Liver (tissue), 9 donors: ENCODE measurements around the gene EMD. TPM values are rescaled to one million over a fixed set of nuclear protein-coding genes. Genes with fewer than 3 reads are reported as not detected.

Experiments used
- DNase-seq: peaks from one replicate; pipeline ENCODE4 v3.0.0-alpha.2; 2017; ENCODE audit warnings: low spot score
- H3K27ac ChIP-seq, 2 donors: one replicate each; pipeline ENCODE4 v1.7.0; 2013; ENCODE audit warnings: inconsistent platforms in 2 of 2, low read length in 2 of 2, control low read depth in 1 of 2, low read depth in 1 of 2, mild to moderate bottlenecking in 1 of 2
- H3K27me3 ChIP-seq, 4 donors: one replicate each; pipeline versions ENCODE4 v1.6.1 to v1.7.0; 2013; ENCODE audit warnings: low read length in 3 of 4, inconsistent platforms in 1 of 4, mild to moderate bottlenecking in 1 of 4, moderate library complexity in 1 of 4; ENCODE audit not compliant: control insufficient read depth in 4 of 4, insufficient read depth in 4 of 4
- H3K36me3 ChIP-seq, 4 donors: one replicate each; pipeline versions ENCODE4 v1.6.1 to v1.7.0; 2013; ENCODE audit warnings: low read length in 3 of 4, mild to moderate bottlenecking in 3 of 4, low read depth in 1 of 4, moderate library complexity in 1 of 4; ENCODE audit not compliant: control insufficient read depth in 4 of 4, insufficient read depth in 3 of 4
- H3K4me1 ChIP-seq, 4 donors: one replicate each; pipeline versions ENCODE4 v1.6.1 to v1.7.0; 2013; ENCODE audit warnings: low read length in 3 of 4, mild to moderate bottlenecking in 3 of 4, moderate library complexity in 1 of 4; ENCODE audit not compliant: control insufficient read depth in 4 of 4, insufficient read depth in 4 of 4
- H3K4me3 ChIP-seq, 3 donors: one replicate each; pipeline versions ENCODE4 v1.6.1 to v1.7.0; 2013; ENCODE audit warnings: low read length in 3 of 3, control low read depth in 1 of 3, low read depth in 1 of 3, mild to moderate bottlenecking in 1 of 3
- H3K9ac ChIP-seq, 2 donors: one replicate each; pipeline ENCODE4 v1.7.0; 2013; ENCODE audit warnings: low read length in 2 of 2, mild to moderate bottlenecking in 2 of 2, moderate library complexity in 2 of 2, control low read depth in 1 of 2, low read depth in 1 of 2
- H3K9me3 ChIP-seq, 4 donors: one replicate each; pipeline versions ENCODE4 v1.6.1 to v1.7.0; 2013; ENCODE audit warnings: low read length in 3 of 4; ENCODE audit not compliant: control insufficient read depth in 4 of 4
- ATF3 ChIP-seq: IDR thresholded peaks from 2 replicates; pipeline ENCODE4 v1.6.1; 2016; ENCODE audit warnings: antibody characterized with exemption
- EGR1 ChIP-seq, 2 donors: IDR thresholded peaks; 2 replicates each; pipeline ENCODE4 v1.6.1; 2016 to 2018; ENCODE audit warnings: antibody characterized with exemption in 2 of 2, low read depth in 2 of 2
- FOXA1 ChIP-seq: IDR thresholded peaks from 2 replicates; pipeline ENCODE4 v1.6.1; 2016; ENCODE audit warnings: antibody characterized with exemption
- FOXA2 ChIP-seq: IDR thresholded peaks from 2 replicates; pipeline ENCODE4 v1.6.1; 2016; ENCODE audit warnings: antibody characterized with exemption
- GABPA ChIP-seq, 2 donors: IDR thresholded peaks in 1 of 2; conservative IDR thresholded peaks in 1 of 2; 2 replicates each; pipeline ENCODE4 v1.6.1; 2016; ENCODE audit warnings: antibody characterized with exemption in 2 of 2, mild to moderate bottlenecking in 1 of 2, moderate library complexity in 1 of 2
- HNF4A ChIP-seq, 2 donors: conservative IDR thresholded peaks; 2 replicates each; pipeline ENCODE4 v1.6.1; 2016; ENCODE audit warnings: antibody characterized with exemption in 2 of 2, mild to moderate bottlenecking in 2 of 2
- JUND ChIP-seq, 2 donors: IDR thresholded peaks; 2 replicates each; pipeline ENCODE4 v1.6.1; 2016; ENCODE audit warnings: antibody characterized with exemption in 2 of 2
- MAX ChIP-seq: IDR thresholded peaks from 2 replicates; pipeline ENCODE4 v1.6.1; 2016; ENCODE audit warnings: antibody characterized with exemption
- NR2F2 ChIP-seq: IDR thresholded peaks from 2 replicates; pipeline ENCODE4 v1.6.1; 2016; ENCODE audit warnings: antibody characterized with exemption
- RAD21 ChIP-seq, 2 donors: IDR thresholded peaks; 2 replicates each; pipeline ENCODE4 v1.6.1; 2016; ENCODE audit warnings: antibody characterized with exemption in 2 of 2, mild to moderate bottlenecking in 2 of 2
- REST ChIP-seq: IDR thresholded peaks from 2 replicates; pipeline ENCODE4 v1.6.1; 2016; ENCODE audit warnings: antibody characterized with exemption, mild to moderate bottlenecking
- RXRA ChIP-seq, 2 donors: IDR thresholded peaks; 2 replicates each; pipeline ENCODE4 v1.6.1; 2017 to 2018; ENCODE audit warnings: antibody characterized with exemption in 2 of 2, mild to moderate bottlenecking in 1 of 2
- SP1 ChIP-seq: IDR thresholded peaks from 2 replicates; pipeline ENCODE4 v1.6.1; 2018; ENCODE audit warnings: antibody characterized with exemption, mild to moderate bottlenecking
- YY1 ChIP-seq: IDR thresholded peaks from 2 replicates; pipeline ENCODE4 v1.6.1; 2016; ENCODE audit warnings: antibody characterized with exemption, mild to moderate bottlenecking
- WGBS: extraction: QIAGEN DNeasy Blood & Tissue Kit; methylation state at CpG from one replicate; pipeline ENCODE4 v1.1.7; 2013; 5-methylcytosine and 5-hydroxymethylcytosine counted together
- polyA plus RNA-seq, 2 donors: library from polyadenylated mRNA; stranded (reverse) in 1 of 2; unstranded in 1 of 2; fragments of 200-250 nt in 1 of 2; fragments of >200 nt in 1 of 2; fragmentation: Nextera tagmentation in 1 of 2; extraction: Ambion mirVana in 1 of 2; gene quantifications; one replicate each; pipeline versions ENCODE4 v1.2.1 to v1.2.3, GENCODE V29; 2013 to 2015
- total RNA-seq, 2 donors: library from RNA; depleted of rRNA; stranded (reverse); fragments of >200 nt; gene quantifications; one replicate each; pipeline ENCODE4 v1.2.3, GENCODE V29; 2014
- TF ChIP-seq, protein P1 (sequence below): IDR thresholded peaks from 2 replicates; pipeline ENCODE4 v1.6.1; 2016; ENCODE audit warnings: antibody characterized with exemption
- TF ChIP-seq, protein P2 (sequence below): fragments of 150-350 bp; IDR thresholded peaks from 2 replicates; pipeline ENCODE4 v1.5.1; 2017; ENCODE audit warnings: improper control_type of control experiment, low read depth, low read length; ENCODE audit not compliant: missing input control
- donor health status: healthy.
- donor health status: healthy.
- donor health status: healthy.
- donor health status: healthy.
- donor health status: healthy.

EMD gene
- total and polyA plus RNA-seq, 4 donors, result 11.6 to 38.0 (median 17.0) TPM

DNA sequence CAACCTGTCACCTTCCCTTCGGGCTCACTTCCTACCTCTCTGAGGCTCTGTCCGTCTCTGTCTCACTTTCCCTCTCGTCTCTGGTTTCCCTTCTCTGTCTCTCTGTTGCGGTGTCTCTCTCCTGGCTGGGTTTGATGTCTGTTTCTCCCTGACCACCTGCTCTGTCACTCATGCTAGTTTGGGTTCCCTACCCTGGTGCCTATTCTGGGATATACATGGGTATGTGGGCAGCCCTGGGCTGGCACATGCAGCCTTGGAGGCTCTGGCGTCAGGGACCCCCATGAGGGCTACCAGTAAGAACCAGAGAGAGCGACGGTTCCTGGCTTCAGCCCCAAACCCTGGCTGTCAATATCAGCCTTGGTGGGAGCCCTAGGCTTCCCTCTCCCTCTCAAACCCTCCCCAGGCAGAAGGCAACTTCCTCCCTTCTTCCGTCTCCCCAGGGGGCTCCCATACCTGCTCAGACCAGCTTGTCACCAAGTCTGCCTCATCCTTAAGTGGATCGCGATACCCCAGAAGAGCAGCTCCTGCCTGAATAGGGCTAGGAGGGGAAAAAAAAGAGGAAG lies 29.6 kb downstream of the EMD start:
- H3K4me1 ChIP-seq, result peaks cover 2 to 11% (median 7%) of the 10 kb centered on the region in 4 donors
- TF ChIP-seq GABPA (IDR thresholded peaks at IDR 0.05 in 1 of 2, conservative IDR thresholded peaks at IDR 0.05 in 1 of 2), result no peak
- TF ChIP-seq REST, result no peak
- no peak for TF ChIP-seq SP1
- no peak for TF ChIP-seq RAD21 (IDR thresholded peaks at IDR 0.05)
- no peak for TF ChIP-seq MAX
- no peak for TF ChIP-seq FOXA1
- TF ChIP-seq NR2F2, result no peak
- no peak for TF ChIP-seq HNF4A (conservative IDR thresholded peaks at IDR 0.05)
- no peak for TF ChIP-seq RXRA (IDR thresholded peaks at IDR 0.05)
- no peak for TF ChIP-seq JUND (IDR thresholded peaks at IDR 0.05)
- no peak for TF ChIP-seq EGR1 (IDR thresholded peaks at IDR 0.05; ENCODE audit: low read depth in 2 of 2)
- TF ChIP-seq ATF3, result no peak
- 66% methylated on average over 10 of the region's 10 CpGs for WGBS
- H3K36me3 ChIP-seq, result peaks cover 0 to 2% (median 0%) of the 10 kb centered on the region in 4 donors
- no peaks in the 10 kb centered on the region for H3K9me3 ChIP-seq
- peak overlapping the region in 1 of 3 donors; percentile 23 for H3K4me3 ChIP-seq
- DNase-seq, result no peak
- H3K27me3 ChIP-seq, result no peaks in the 10 kb centered on the region
- H3K27ac ChIP-seq, result peak overlapping the region in 1 of 2 donors; percentile 59
- no peak overlapping the region for H3K9ac ChIP-seq

- Histone ChIP-seq H3K36me3 (peaks cover 0 to 2% (median 0%) of the 10 kb centered on the region in 4 donors), H3K27me3 (no peaks in the 10 kb centered on the region), H3K9ac (no peak within 1 kb of the TSS), H3K27ac (peak within 1 kb of the TSS; percentile 48 to 59), H3K4me1 (peaks cover 2 to 11% (median 7%) of the 10 kb centered on the region in 4 donors), H3K4me3 (peak within 1 kb of the TSS in 1 of 3 donors; percentile 23), H3K9me3 (no peaks in the 10 kb centered on the region)
- peak; percentile 75 for DNase-seq
- TF ChIP-seq FOXA1 (no peak), GABPA (IDR thresholded peaks at IDR 0.05 in 1 of 2, conservative IDR thresholded peaks at IDR 0.05 in 1 of 2) (no peak), HNF4A (conservative IDR thresholded peaks at IDR 0.05) (no peak), RAD21 (IDR thresholded peaks at IDR 0.05) (no peak), RXRA (IDR thresholded peaks at IDR 0.05) (no peak), MAX (no peak), YY1 (no peak), SP1 (no peak), REST (no peak), EGR1 (IDR thresholded peaks at IDR 0.05; ENCODE audit: low read depth in 2 of 2) (no peak), ATF3 (no peak), FOXA2 (no peak)
- TF ChIP-seq, protein P1, sequence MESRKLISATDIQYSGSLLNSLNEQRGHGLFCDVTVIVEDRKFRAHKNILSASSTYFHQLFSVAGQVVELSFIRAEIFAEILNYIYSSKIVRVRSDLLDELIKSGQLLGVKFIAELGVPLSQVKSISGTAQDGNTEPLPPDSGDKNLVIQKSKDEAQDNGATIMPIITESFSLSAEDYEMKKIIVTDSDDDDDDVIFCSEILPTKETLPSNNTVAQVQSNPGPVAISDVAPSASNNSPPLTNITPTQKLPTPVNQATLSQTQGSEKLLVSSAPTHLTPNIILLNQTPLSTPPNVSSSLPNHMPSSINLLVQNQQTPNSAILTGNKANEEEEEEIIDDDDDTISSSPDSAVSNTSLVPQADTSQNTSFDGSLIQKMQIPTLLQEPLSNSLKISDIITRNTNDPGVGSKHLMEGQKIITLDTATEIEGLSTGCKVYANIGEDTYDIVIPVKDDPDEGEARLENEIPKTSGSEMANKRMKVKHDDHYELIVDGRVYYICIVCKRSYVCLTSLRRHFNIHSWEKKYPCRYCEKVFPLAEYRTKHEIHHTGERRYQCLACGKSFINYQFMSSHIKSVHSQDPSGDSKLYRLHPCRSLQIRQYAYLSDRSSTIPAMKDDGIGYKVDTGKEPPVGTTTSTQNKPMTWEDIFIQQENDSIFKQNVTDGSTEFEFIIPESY, result no peak
- TF ChIP-seq, protein P2, sequence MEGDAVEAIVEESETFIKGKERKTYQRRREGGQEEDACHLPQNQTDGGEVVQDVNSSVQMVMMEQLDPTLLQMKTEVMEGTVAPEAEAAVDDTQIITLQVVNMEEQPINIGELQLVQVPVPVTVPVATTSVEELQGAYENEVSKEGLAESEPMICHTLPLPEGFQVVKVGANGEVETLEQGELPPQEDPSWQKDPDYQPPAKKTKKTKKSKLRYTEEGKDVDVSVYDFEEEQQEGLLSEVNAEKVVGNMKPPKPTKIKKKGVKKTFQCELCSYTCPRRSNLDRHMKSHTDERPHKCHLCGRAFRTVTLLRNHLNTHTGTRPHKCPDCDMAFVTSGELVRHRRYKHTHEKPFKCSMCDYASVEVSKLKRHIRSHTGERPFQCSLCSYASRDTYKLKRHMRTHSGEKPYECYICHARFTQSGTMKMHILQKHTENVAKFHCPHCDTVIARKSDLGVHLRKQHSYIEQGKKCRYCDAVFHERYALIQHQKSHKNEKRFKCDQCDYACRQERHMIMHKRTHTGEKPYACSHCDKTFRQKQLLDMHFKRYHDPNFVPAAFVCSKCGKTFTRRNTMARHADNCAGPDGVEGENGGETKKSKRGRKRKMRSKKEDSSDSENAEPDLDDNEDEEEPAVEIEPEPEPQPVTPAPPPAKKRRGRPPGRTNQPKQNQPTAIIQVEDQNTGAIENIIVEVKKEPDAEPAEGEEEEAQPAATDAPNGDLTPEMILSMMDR, result no peak
- WGBS, result 65% methylated on average over 26 of the region's 26 CpGs
Observed at GRCh38 chrX:154409222-154409871, 30.3 kb downstream of the EMD start, which contains the start of gene DNASE1L1. Gene DNASE1L1 (minus strand): TSS chrX:154409254. CDS start chrX:154405568, 3,686 bp downstream.
